H1 (cell line): ENCODE data around the gene MYH13. TPM values are rescaled to one million over a fixed set of nuclear protein-coding genes. Genes with fewer than 3 reads are reported as not detected.

ENCODE experiments used
- CTCF ChIA-PET: fragments of 300-600 bp; sonication (Branson Sonifier 250); formaldehyde crosslinking; loops from one replicate; lab custom pipeline; 2021; ENCODE audit not compliant: partially characterized antibody; lab: Charles Lee
- POLR2A ChIA-PET: fragments of 300-600 bp; sonication (Branson Sonifier 250); formaldehyde crosslinking; loops from one replicate; lab custom pipeline; 2021; ENCODE audit warnings: inconsistent platforms; ENCODE audit not compliant: partially characterized antibody; lab: Charles Lee
- DNase-seq, 2 experiments: peaks; one replicate each; pipeline versions ENCODE4 v3.0.0 to v3.0.0-alpha.2; 2010 to 2022; ENCODE audit warnings: low spot score in 2 of 2, low read depth in 1 of 2, mixed read lengths in 1 of 2
- FAIRE-seq: peaks from 2 replicates; lab custom pipeline; 2011; peaks lifted over from hg19 to GRCh38; lab: Jason Lieb, UNC
- H2AFZ ChIP-seq: 2 replicates; pipeline ENCODE4 v1.8.1; 2012; ENCODE audit warnings: low read length, inconsistent platforms
- H2AK5ac ChIP-seq: 2 replicates; pipeline ENCODE4 v1.6.1; 2013; ENCODE audit warnings: low read depth, low read length
- H2BK120ac ChIP-seq: replicated peaks from 2 replicates; pipeline ENCODE3; 2013; ENCODE audit warnings: low read depth, low read length, inconsistent platforms
- H2BK12ac ChIP-seq: 2 replicates; pipeline ENCODE4 v1.6.1; 2013; ENCODE audit warnings: low read depth, low read length
- H2BK15ac ChIP-seq: 2 replicates; pipeline ENCODE4 v1.6.1; 2013; ENCODE audit warnings: low read length
- H2BK20ac ChIP-seq: 2 replicates; pipeline ENCODE4 v1.6.1; 2013; ENCODE audit warnings: low read length
- H2BK5ac ChIP-seq: 2 replicates; pipeline ENCODE4 v1.6.1; 2013; ENCODE audit warnings: low read depth, low read length
- H3K14ac ChIP-seq: 2 replicates; pipeline ENCODE4 v1.6.1; 2013; ENCODE audit warnings: inconsistent platforms; ENCODE audit not compliant: insufficient read length
- H3K18ac ChIP-seq: 2 replicates; pipeline ENCODE4 v1.6.1; 2013; ENCODE audit warnings: low read length; ENCODE audit errors: extremely low read depth
- H3K23ac ChIP-seq: 2 replicates; pipeline ENCODE4 v1.6.1; 2013; ENCODE audit warnings: inconsistent platforms; ENCODE audit not compliant: insufficient read length
- H3K23me2 ChIP-seq: 2 replicates; pipeline ENCODE4 v1.6.1; 2013; ENCODE audit warnings: low read depth, low read length
- H3K27ac ChIP-seq: 2 replicates; pipeline ENCODE4 v1.6.1; 2011; ENCODE audit warnings: low read depth, low read length, inconsistent platforms
- H3K27me3 ChIP-seq, 4 experiments: replicated peaks in 1 of 4; 1 replicate in 1 of 4; 2 replicates in 3 of 4; pipeline versions ENCODE4 v1.6.1 to v1.8.1; 2011 to 2013; ENCODE audit warnings: low read length in 3 of 4, mild to moderate bottlenecking in 3 of 4, inconsistent platforms in 2 of 4, mixed read lengths in 2 of 4, moderate library complexity in 1 of 4; ENCODE audit not compliant: control insufficient read depth in 3 of 4, insufficient read depth in 3 of 4; ENCODE audit errors: extremely low read depth in 1 of 4
- H3K36me3 ChIP-seq, 4 experiments: 2 replicates each; pipeline versions ENCODE4 v1.6.1 to v1.8.1; 2011 to 2013; ENCODE audit warnings: mild to moderate bottlenecking in 4 of 4, low read length in 3 of 4, moderate library complexity in 2 of 4, control low read depth in 1 of 4, inconsistent platforms in 1 of 4; ENCODE audit not compliant: insufficient read depth in 4 of 4, control insufficient read depth in 2 of 4
- H3K4ac ChIP-seq: replicated peaks from 2 replicates; pipeline ENCODE3; 2013; ENCODE audit warnings: low read length, low read depth, mixed read lengths, inconsistent platforms; ENCODE audit not compliant: insufficient read length
- H3K4me1 ChIP-seq, 4 experiments: replicated peaks in 1 of 4; 1 replicate in 1 of 4; 2 replicates in 3 of 4; pipeline versions ENCODE4 v1.6.1 to v1.8.1; 2011 to 2013; ENCODE audit warnings: low read length in 3 of 4, inconsistent platforms in 2 of 4, mixed read lengths in 1 of 4; ENCODE audit not compliant: insufficient read depth in 4 of 4, control insufficient read depth in 3 of 4
- H3K4me2 ChIP-seq, 2 experiments: 2 replicates each; pipeline versions ENCODE4 v1.6.1 to v1.8.1; 2011 to 2013; ENCODE audit warnings: low read depth in 2 of 2, low read length in 2 of 2, control low read depth in 1 of 2, inconsistent platforms in 1 of 2, mild to moderate bottlenecking in 1 of 2; ENCODE audit not compliant: insufficient read depth in 1 of 2
- H3K4me3 ChIP-seq, 4 experiments: fragments of 200-600, 300-600 bp in 1 of 4; sonication (generic), shearing (Covaris generic), sonication (Bioruptor Twin) in 1 of 4; 2 replicates each; pipeline versions ENCODE4 v1.5.1 to v1.8.1; 2011 to 2016; ENCODE audit warnings: low read length in 4 of 4, low read depth in 3 of 4, control low read depth in 2 of 4, inconsistent platforms in 2 of 4, mild to moderate bottlenecking in 2 of 4, mixed read lengths in 1 of 4, moderate library complexity in 1 of 4; ENCODE audit not compliant: insufficient read depth in 2 of 4; ENCODE audit errors: extremely low read depth in 1 of 4
- H3K56ac ChIP-seq: replicated peaks from 2 replicates; pipeline ENCODE3; 2013; ENCODE audit warnings: low read depth, mild to moderate bottlenecking, mixed read lengths, low read length, inconsistent platforms; ENCODE audit not compliant: insufficient read length
- H3K79me1 ChIP-seq: 2 replicates; pipeline ENCODE4 v1.6.1; 2013; ENCODE audit warnings: low read depth, low read length, control low read depth
- H3K79me2 ChIP-seq, 2 experiments: 2 replicates each; pipeline versions ENCODE4 v1.6.1 to v1.8.1; 2012 to 2013; ENCODE audit warnings: low read length in 2 of 2, mild to moderate bottlenecking in 2 of 2, inconsistent platforms in 1 of 2; ENCODE audit not compliant: insufficient read depth in 2 of 2, control insufficient read depth in 1 of 2
- H3K9ac ChIP-seq, 4 experiments: replicated peaks in 1 of 4; 1 replicate in 1 of 4; 2 replicates in 3 of 4; pipeline versions ENCODE4 v1.6.1 to v1.8.1; 2011 to 2013; ENCODE audit warnings: low read depth in 3 of 4, low read length in 3 of 4, control low read depth in 2 of 4, mild to moderate bottlenecking in 2 of 4, moderate library complexity in 2 of 4, inconsistent platforms in 1 of 4; ENCODE audit errors: extremely low read depth in 1 of 4
- H3K9me3 ChIP-seq, 2 experiments: 2 replicates each; pipeline versions ENCODE4 v1.6.1 to v1.8.1; 2012 to 2013; ENCODE audit warnings: mild to moderate bottlenecking in 2 of 2, moderate library complexity in 2 of 2, control low read depth in 1 of 2, inconsistent platforms in 1 of 2, low read depth in 1 of 2, low read length in 1 of 2, mixed read lengths in 1 of 2; ENCODE audit not compliant: insufficient read depth in 2 of 2
- H4K20me1 ChIP-seq, 2 experiments: replicated peaks in 1 of 2; 2 replicates each; pipeline versions ENCODE3 to v1.8.1; 2011 to 2013; ENCODE audit warnings: inconsistent platforms in 2 of 2, low read length in 2 of 2, mild to moderate bottlenecking in 1 of 2; ENCODE audit not compliant: insufficient read depth in 2 of 2, control insufficient read depth in 1 of 2
- H4K5ac ChIP-seq: 2 replicates; pipeline ENCODE4 v1.6.1; 2013; ENCODE audit warnings: low read length, low read depth, mixed read lengths, inconsistent platforms; ENCODE audit not compliant: insufficient read length
- H4K8ac ChIP-seq: 2 replicates; pipeline ENCODE4 v1.8.0; 2013; ENCODE audit warnings: mild to moderate bottlenecking, moderate library complexity, low read length, inconsistent platforms; ENCODE audit not compliant: insufficient read depth; ENCODE audit errors: extremely low read depth
- H4K91ac ChIP-seq: replicated peaks from 2 replicates; pipeline ENCODE3; 2013; ENCODE audit warnings: low read length, mixed read lengths, inconsistent platforms; ENCODE audit not compliant: insufficient read length
- CEBPB ChIP-seq: IDR thresholded peaks from 2 replicates; pipeline ENCODE4 v1.6.1; 2012; ENCODE audit warnings: low read depth, low read length
- RXRA ChIP-seq: IDR thresholded peaks from 2 replicates; pipeline ENCODE4 v1.6.1; 2011; ENCODE audit warnings: low read depth, mild to moderate bottlenecking, low read length, moderate library complexity; ENCODE audit not compliant: insufficient read depth
- WGBS, 2 experiments: shearing (Covaris generic) in 1 of 2; methylation state at CpG; one replicate each; pipeline versions ENCODE4 v1.1.6 to v1.1.7; 2013 to 2015; ENCODE audit warnings: low lambda C conversion rate in 2 of 2, mixed read lengths in 2 of 2, inconsistent platforms in 1 of 2, low coverage in 1 of 2, missing lambda C conversion rate in 1 of 2; ENCODE audit not compliant: insufficient replicate concordance in 2 of 2, insufficient coverage in 1 of 2, insufficient read length in 1 of 2; ENCODE audit errors: extremely low coverage in 1 of 2, missing lambda C conversion rate in 1 of 2; 5-methylcytosine and 5-hydroxymethylcytosine counted together
- polyA plus RNA-seq, 7 experiments: library from polyadenylated mRNA; depleted of rRNA in 3 of 7; stranded (reverse) in 5 of 7; unstranded in 2 of 7; fragments of >200 nt in 5 of 7; fragments of 200-250 nt in 2 of 7; gene quantifications; 1 replicate in 5 of 7; 2 replicates in 1 of 7; 4 replicates in 1 of 7; pipeline versions ENCODE4 v1.2.1 to v1.2.3, GENCODE V29; 2011 to 2013; ENCODE audit warnings: missing spikeins in 2 of 7, mixed read lengths in 2 of 7
- total RNA-seq: library from RNA; stranded (reverse); fragmentation: NEBNext Ultra II Directional; extraction: Animal tissue kit (Norgen Biotek cat#: 25700); gene quantifications from 2 replicates; pipeline ENCODE4 v1.2.1, GENCODE V29; 2021

Gene MYH13
- total and polyA plus RNA-seq, 2 of the 8 experiments (the other 6 are each of a cell fraction or from before 2014, with no cell fraction given): not detected

- Histone ChIP-seq H4K91ac (no peak overlapping the region), H3K79me2 (no peaks in the 10 kb centered on the region), H2BK120ac (no peak overlapping the region), H2BK20ac (no peak overlapping the region), H2BK15ac (no peak overlapping the region), H3K23me2 (no peaks in the 10 kb centered on the region), H3K9me3 (no peaks in the 10 kb centered on the region), H4K20me1 (no peaks in the 10 kb centered on the region), H3K4me2 (no peak overlapping the region), H2AK5ac (no peak overlapping the region), H4K5ac (no peak overlapping the region), H3K18ac (no peak overlapping the region), H3K27me3 (no peaks in the 10 kb centered on the region), H3K56ac (no peak overlapping the region), H3K4me1 (peaks cover 0 to 1% (median 0%) of the 10 kb centered on the region in 4 experiments; a peak in 1 of 7 replicates), H3K79me1 (no peaks in the 10 kb centered on the region), H3K14ac (no peak overlapping the region), H2AFZ (no peak overlapping the region), H3K23ac (no peak overlapping the region), H2BK5ac (no peak overlapping the region), H3K4ac (no peak overlapping the region), H3K36me3 (no peaks in the 10 kb centered on the region), H2BK12ac (no peak overlapping the region), H4K8ac (no peak overlapping the region), H3K9ac (no peak overlapping the region), H3K27ac (no peak overlapping the region), H3K4me3 (no peak overlapping the region)
- ChIA-PET POLR2A (no interaction called here), CTCF (interaction anchor here (1.3 to 1.7 kb wide), 2 partner anchors 11 to 25 kb away, joined by 3 to 5 read pairs; no protein-coding TSS in a partner anchor)
- TF ChIP-seq CEBPB (peak; percentile 71; the same call in 1 of the 2 replicates), RXRA (no peak)
- DNase-seq: no peak
- FAIRE-seq: no peak
- 98% methylated on average over 3 of the region's 3 CpGs; no CpG with 5 or more reads in 1 of the 2 experiments for WGBS, 2 experiments
Observed at GRCh38 chr17:10271106-10271562, 101.7 kb downstream of the MYH13 start.
